GM18517 (cell line): ENCODE measurements around the gene MAGEA12.
"Not testable (repeated sequence)": the region's sequence is repeated elsewhere in the genome, so short reads cannot be mapped to it uniquely, and the experiment has no call there.

Experiments used
- ATAC-seq: cut with Tn5 transposase; IDR thresholded peaks from one replicate; pipeline ENCODE4 v1.9.1; 2021; ENCODE audit warnings: mild to moderate bottlenecking, moderate library complexity; ENCODE audit not compliant: unreplicated experiment

The MAGEA12 gene

GRCh38 chrX:152761582-152761981 is 28.0 kb downstream of the MAGEA12 start:
- not testable (repeated sequence) for ATAC-seq

GRCh38 chrX:152766562-152766961 is 33.0 kb downstream of the MAGEA12 start:
- ATAC-seq: not testable (repeated sequence)

- not testable (repeated sequence) for ATAC-seq
Observed at GRCh38 chrX:152769549-152770289, 36.2 kb downstream of the MAGEA12 start, which contains the start of gene MAGEA6. Gene MAGEA6 (minus strand): TSS chrX:152769689. CDS start chrX:152767650, 2,039 bp downstream.

GRCh38 chrX:152787062-152787461 is 53.5 kb downstream of the MAGEA12 start:
- ATAC-seq: peak; percentile 64
